ENCODE data around the gene CALN1.

DNA sequence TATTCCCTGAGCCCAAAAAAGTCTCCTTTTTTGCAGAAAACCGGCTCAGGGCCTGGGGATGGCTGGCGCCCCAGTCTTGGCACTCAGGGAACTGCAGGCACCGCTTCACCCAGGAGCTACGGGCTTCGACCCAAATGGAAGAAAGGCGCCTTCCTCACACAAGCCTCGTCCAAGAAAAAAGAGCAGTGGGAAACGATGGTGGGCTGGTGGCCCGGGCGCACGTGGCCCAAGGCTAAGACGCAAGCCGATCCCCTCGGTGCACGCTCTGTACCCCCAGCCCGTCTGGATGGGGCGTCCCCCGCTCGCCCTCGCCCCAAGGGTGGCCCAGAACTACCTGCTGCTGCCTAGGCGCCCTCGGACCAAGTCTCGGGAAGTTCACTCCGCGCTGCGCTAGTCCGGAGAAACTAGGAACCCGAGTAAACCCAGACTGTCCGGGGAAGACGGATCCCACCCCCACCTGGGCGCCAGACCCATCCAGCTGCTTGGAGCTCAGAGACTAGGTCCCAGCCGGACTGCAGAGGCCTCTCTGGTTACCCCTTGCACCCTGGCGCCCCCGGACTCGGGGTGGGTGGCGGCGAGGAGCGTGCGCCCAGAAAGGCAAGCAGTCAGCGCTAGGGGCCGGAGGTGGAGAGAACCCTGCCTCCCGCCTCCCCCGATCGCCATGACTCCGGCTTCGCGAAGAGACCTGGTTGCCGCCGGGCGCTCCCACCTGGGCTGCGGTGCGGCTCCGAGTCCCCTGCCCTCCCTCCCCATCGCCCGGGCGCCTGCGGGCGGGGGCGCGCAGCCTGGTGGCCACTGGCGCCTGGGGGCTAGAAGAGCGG is 76.4 kb downstream of the CALN1 start:
- TF ChIP-seq, protein P1, sequence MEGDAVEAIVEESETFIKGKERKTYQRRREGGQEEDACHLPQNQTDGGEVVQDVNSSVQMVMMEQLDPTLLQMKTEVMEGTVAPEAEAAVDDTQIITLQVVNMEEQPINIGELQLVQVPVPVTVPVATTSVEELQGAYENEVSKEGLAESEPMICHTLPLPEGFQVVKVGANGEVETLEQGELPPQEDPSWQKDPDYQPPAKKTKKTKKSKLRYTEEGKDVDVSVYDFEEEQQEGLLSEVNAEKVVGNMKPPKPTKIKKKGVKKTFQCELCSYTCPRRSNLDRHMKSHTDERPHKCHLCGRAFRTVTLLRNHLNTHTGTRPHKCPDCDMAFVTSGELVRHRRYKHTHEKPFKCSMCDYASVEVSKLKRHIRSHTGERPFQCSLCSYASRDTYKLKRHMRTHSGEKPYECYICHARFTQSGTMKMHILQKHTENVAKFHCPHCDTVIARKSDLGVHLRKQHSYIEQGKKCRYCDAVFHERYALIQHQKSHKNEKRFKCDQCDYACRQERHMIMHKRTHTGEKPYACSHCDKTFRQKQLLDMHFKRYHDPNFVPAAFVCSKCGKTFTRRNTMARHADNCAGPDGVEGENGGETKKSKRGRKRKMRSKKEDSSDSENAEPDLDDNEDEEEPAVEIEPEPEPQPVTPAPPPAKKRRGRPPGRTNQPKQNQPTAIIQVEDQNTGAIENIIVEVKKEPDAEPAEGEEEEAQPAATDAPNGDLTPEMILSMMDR (IDR thresholded peaks at IDR 0.05) = no peak
- no peak for TF ChIP-seq POLR2A (IDR thresholded peaks at IDR 0.05)
